Chondrocyte (in vitro differentiated cells): ENCODE data around the gene GFPT2. TPM values are rescaled to one million over a fixed set of nuclear protein-coding genes. Genes with fewer than 3 reads are reported as not detected.

Source experiments
- DNase-seq: peaks from one replicate; pipeline ENCODE4 v3.0.0; 2021; ENCODE audit warnings: mixed read lengths, low spot score
- H3K27ac Mint-ChIP-seq: one replicate; pipeline ENCODE4 v1.8.0; 2021; ENCODE audit warnings: mild to moderate bottlenecking, moderate library complexity, mixed read lengths; ENCODE audit not compliant: unreplicated experiment
- H3K27me3 Mint-ChIP-seq: 2 replicates; pipeline ENCODE4 v1.8.0; 2021; ENCODE audit warnings: low read depth, mixed read lengths
- H3K36me3 Mint-ChIP-seq: 2 replicates; pipeline ENCODE4 v1.8.0; 2021; ENCODE audit warnings: low read depth, mixed read lengths
- H3K4me1 Mint-ChIP-seq: 2 replicates; pipeline ENCODE4 v1.8.0; 2021; ENCODE audit warnings: low read depth, mild to moderate bottlenecking, mixed read lengths
- H3K4me3 Mint-ChIP-seq: one replicate; pipeline ENCODE4 v1.8.0; 2021; ENCODE audit warnings: mild to moderate bottlenecking, moderate library complexity, mixed read lengths; ENCODE audit not compliant: unreplicated experiment
- H3K9me3 Mint-ChIP-seq: 2 replicates; pipeline ENCODE4 v1.8.0; 2021; ENCODE audit warnings: low read depth, mixed read lengths
- CTCF ChIP-seq: fragments of 200-600 bp; sonication (generic); IDR thresholded peaks from 2 replicates; pipeline ENCODE4 v1.5.0; 2021; ENCODE audit warnings: antibody characterized with exemption, mild to moderate bottlenecking, moderate library complexity
- total RNA-seq: library from RNA; stranded (reverse); gene quantifications from 3 replicates; pipeline ENCODE4 v1.2.1, GENCODE V29; 2021

The GFPT2 gene
- total RNA-seq, 1 donor from 2014 or later = 16.8 TPM

- no peak overlapping the region for H3K27ac Mint-ChIP-seq
- no peak overlapping the region for H3K4me3 Mint-ChIP-seq
- DNase-seq = no peak
- TF ChIP-seq CTCF = no peak
- H3K27me3 Mint-ChIP-seq = no peaks in the 10 kb centered on the region
- no peaks in the 10 kb centered on the region for H3K9me3 Mint-ChIP-seq
- H3K4me1 Mint-ChIP-seq = peaks cover 19% of the 10 kb centered on the region
- peaks cover 6% of the 10 kb centered on the region for H3K36me3 Mint-ChIP-seq
Measured at GRCh38 chr5:180287404-180287803, 65.7 kb downstream of the GFPT2 start.

DNA sequence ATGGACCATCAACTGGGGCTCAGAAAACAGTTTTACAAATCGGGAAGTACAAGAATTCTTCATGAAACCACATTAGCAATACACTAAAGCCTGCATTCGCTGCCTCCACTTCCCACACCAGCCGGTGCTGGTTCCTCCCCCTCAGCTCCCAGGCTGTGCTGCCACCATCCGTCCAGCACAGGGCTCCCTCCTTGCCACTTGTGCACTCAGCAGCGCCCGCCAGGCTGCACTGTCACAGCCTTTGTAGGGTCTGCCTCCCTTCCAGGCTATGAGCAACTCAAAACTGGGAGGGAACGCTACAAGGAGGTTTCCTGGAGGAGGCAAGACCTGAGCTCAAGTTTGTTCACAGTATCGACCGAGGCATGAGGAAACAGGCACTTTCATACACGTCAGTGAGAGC is 69.0 kb downstream of the GFPT2 start:
- peaks cover 16% of the 10 kb centered on the region for H3K36me3 Mint-ChIP-seq
- no peaks in the 10 kb centered on the region for H3K27me3 Mint-ChIP-seq
- DNase-seq = no peak
- TF ChIP-seq CTCF = no peak
- no peak overlapping the region for H3K27ac Mint-ChIP-seq
- H3K4me3 Mint-ChIP-seq = no peak overlapping the region
- H3K4me1 Mint-ChIP-seq = peaks cover 7% of the 10 kb centered on the region
- no peaks in the 10 kb centered on the region for H3K9me3 Mint-ChIP-seq

- Mint-ChIP-seq H3K27ac (peak overlapping the region; percentile 64), H3K9me3 (peaks cover under 1% of the 10 kb centered on the region), H3K4me1 (peaks cover 7% of the 10 kb centered on the region), H3K27me3 (no peaks in the 10 kb centered on the region), H3K4me3 (no peak overlapping the region), H3K36me3 (peaks cover 19% of the 10 kb centered on the region)
- no peak for DNase-seq
- no peak for TF ChIP-seq CTCF
Measured at GRCh38 chr5:180283026-180283615, 70.0 kb downstream of the GFPT2 start.

DNA sequence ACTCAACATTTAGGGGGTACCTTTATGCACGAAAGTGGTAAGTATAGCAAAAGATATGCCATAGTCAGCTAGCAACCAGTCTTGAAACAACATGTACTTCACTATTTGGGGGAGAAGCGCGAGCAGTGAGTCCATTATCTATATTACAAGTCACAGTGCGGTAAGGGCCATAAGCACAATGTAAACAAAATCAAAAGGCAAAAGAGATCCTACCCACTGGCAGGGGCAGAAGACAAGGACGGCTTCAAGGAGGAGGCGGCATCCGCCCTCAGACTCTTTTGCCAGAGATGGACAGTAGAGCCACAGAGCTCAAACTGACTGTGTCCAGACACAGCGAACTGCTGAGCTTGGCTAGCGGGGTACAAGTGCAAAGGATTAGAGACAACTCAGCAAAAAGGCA is 70.9 kb downstream of the GFPT2 start:
- peaks cover 5% of the 10 kb centered on the region for H3K4me1 Mint-ChIP-seq
- peaks cover 25% of the 10 kb centered on the region for H3K36me3 Mint-ChIP-seq
- H3K9me3 Mint-ChIP-seq = peaks cover 4% of the 10 kb centered on the region
- TF ChIP-seq CTCF = no peak
- no peak overlapping the region for H3K27ac Mint-ChIP-seq
- DNase-seq = no peak
- H3K4me3 Mint-ChIP-seq = no peak overlapping the region
- H3K27me3 Mint-ChIP-seq = no peaks in the 10 kb centered on the region

DNA sequence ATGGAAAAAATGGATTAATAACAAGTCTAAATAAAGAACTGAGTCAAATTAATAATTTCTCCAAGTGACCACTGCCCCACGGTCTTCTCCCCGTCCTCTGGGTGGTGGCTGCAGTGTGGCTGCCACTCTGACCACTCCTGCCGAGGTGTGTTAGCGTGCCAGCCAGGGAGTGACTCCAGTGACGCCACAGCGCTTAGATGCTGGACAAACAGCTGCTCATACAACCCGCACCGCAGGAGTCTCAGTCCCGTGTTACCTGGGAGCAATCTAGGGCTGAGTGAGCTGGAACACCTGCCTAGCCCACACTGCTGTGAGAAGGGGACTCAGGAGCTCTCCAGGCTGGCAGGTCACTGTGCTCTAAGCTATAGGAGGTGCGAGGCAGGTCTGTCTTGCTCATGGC is 71.4 kb downstream of the GFPT2 start:
- H3K4me3 Mint-ChIP-seq = no peak overlapping the region
- peaks cover 5% of the 10 kb centered on the region for H3K4me1 Mint-ChIP-seq
- no peaks in the 10 kb centered on the region for H3K27me3 Mint-ChIP-seq
- H3K9me3 Mint-ChIP-seq = peaks cover 8% of the 10 kb centered on the region
- DNase-seq = no peak
- H3K36me3 Mint-ChIP-seq = peaks cover 30% of the 10 kb centered on the region
- no peak for TF ChIP-seq CTCF
- H3K27ac Mint-ChIP-seq = no peak overlapping the region
